ENCODE measurements around the gene ETFA.
"Not testable (repeated sequence)": the region's sequence is repeated elsewhere in the genome, so short reads cannot be mapped to it uniquely, and the experiment has no call there.

ETFA gene

GRCh38 chr15:76298986-76299385, 12.3 kb downstream of the ETFA start:
- no peak overlapping the region for H3K4me2 ChIP-seq
- no peaks in the 10 kb centered on the region for H3K27me3 ChIP-seq (ENCODE audit: insufficient read depth, low read depth)
- H3K36me3 ChIP-seq (ENCODE audit: insufficient read depth): no peaks in the 10 kb centered on the region
- no peak overlapping the region for H3K4me3 ChIP-seq (IDR thresholded peaks at IDR 0.05; ENCODE audit: insufficient read depth, low read depth, low read length)
- peaks cover 84% of the 10 kb centered on the region for H3K79me2 ChIP-seq (ENCODE audit: insufficient read depth, low read depth)
- H4K20me1 ChIP-seq (ENCODE audit: insufficient read depth): peaks cover 17% of the 10 kb centered on the region
- H3K9ac ChIP-seq: no peak overlapping the region
- no peak overlapping the region for H2AFZ ChIP-seq (ENCODE audit: low read depth)
- peaks cover 29% of the 10 kb centered on the region for H3K4me1 ChIP-seq (ENCODE audit: low read depth, poor library complexity, severe bottlenecking)
- no peak overlapping the region for H3K27ac ChIP-seq
- TF ChIP-seq, protein P1, sequence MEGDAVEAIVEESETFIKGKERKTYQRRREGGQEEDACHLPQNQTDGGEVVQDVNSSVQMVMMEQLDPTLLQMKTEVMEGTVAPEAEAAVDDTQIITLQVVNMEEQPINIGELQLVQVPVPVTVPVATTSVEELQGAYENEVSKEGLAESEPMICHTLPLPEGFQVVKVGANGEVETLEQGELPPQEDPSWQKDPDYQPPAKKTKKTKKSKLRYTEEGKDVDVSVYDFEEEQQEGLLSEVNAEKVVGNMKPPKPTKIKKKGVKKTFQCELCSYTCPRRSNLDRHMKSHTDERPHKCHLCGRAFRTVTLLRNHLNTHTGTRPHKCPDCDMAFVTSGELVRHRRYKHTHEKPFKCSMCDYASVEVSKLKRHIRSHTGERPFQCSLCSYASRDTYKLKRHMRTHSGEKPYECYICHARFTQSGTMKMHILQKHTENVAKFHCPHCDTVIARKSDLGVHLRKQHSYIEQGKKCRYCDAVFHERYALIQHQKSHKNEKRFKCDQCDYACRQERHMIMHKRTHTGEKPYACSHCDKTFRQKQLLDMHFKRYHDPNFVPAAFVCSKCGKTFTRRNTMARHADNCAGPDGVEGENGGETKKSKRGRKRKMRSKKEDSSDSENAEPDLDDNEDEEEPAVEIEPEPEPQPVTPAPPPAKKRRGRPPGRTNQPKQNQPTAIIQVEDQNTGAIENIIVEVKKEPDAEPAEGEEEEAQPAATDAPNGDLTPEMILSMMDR (conservative IDR thresholded peaks at IDR 0.05; ENCODE audit: low read depth, low read length): no peak

DNA sequence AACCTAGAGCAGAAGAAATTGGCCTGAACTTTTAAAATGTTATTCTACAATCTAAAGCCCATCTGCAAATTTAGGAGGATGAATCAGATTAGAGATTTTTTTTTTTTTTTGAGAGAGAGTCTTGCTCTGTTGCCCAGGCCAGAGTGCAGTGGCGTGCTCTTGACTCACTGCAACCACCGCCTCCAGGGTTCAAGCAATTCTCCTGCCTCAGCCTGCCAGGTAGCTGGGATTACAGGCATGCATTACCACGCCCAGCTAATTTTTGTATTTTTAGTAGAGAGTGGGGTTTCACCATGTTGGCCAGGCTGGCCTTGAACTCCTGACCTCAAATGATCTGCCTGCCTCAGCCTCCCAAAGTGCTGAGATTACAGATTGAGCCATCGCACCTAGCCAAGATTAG, 13.3 kb downstream of the ETFA start:
- H2AFZ ChIP-seq (ENCODE audit: low read depth); H3K4me2 ChIP-seq; H3K27me3 ChIP-seq (ENCODE audit: insufficient read depth, low read depth); H3K36me3 ChIP-seq (ENCODE audit: insufficient read depth); H3K27ac ChIP-seq; H3K9ac ChIP-seq; H3K4me3 ChIP-seq (IDR thresholded peaks at IDR 0.05; ENCODE audit: insufficient read depth, low read depth, low read length): not testable (repeated sequence)
- Histone ChIP-seq H3K79me2 (ENCODE audit: insufficient read depth, low read depth) (peaks cover 73% of the 10 kb centered on the region), H4K20me1 (ENCODE audit: insufficient read depth) (peaks cover 17% of the 10 kb centered on the region), H3K4me1 (ENCODE audit: low read depth, poor library complexity, severe bottlenecking) (peaks cover 29% of the 10 kb centered on the region)

DNA sequence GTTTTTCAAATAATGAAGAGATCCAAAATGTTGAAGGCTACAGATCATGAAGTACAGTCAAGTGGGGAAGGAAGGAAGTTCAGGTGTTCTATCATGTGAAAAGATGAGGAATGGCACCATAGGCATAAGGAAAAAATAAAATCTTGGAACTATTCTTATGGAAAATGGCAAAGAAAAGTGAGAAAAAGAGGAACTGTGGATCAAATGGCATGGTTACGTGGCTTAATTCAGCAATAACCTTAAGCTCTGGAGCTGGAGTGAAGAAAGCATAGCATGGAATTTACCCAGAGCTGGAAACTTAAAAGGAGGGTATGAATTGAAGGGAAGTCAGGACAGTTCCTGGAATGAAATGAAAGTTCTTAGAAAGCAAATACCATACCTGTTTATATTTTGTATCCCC, 14.4 kb downstream of the ETFA start:
- no peak overlapping the region for H3K4me3 ChIP-seq (IDR thresholded peaks at IDR 0.05; ENCODE audit: insufficient read depth, low read depth, low read length)
- TF ChIP-seq, protein P1 (conservative IDR thresholded peaks at IDR 0.05; ENCODE audit: low read depth, low read length): no peak
- H3K36me3 ChIP-seq (ENCODE audit: insufficient read depth): no peaks in the 10 kb centered on the region
- no peak overlapping the region for H2AFZ ChIP-seq (ENCODE audit: low read depth)
- no peak overlapping the region for H3K4me2 ChIP-seq
- peaks cover 65% of the 10 kb centered on the region; the same call in 1 of the 2 replicates for H3K79me2 ChIP-seq (ENCODE audit: insufficient read depth, low read depth)
- H3K27me3 ChIP-seq (ENCODE audit: insufficient read depth, low read depth): no peaks in the 10 kb centered on the region
- H4K20me1 ChIP-seq (ENCODE audit: insufficient read depth): peaks cover 17% of the 10 kb centered on the region
- H3K4me1 ChIP-seq (ENCODE audit: low read depth, poor library complexity, severe bottlenecking): peaks cover 24% of the 10 kb centered on the region
- H3K27ac ChIP-seq: no peak overlapping the region
- no peak overlapping the region for H3K9ac ChIP-seq

DNA sequence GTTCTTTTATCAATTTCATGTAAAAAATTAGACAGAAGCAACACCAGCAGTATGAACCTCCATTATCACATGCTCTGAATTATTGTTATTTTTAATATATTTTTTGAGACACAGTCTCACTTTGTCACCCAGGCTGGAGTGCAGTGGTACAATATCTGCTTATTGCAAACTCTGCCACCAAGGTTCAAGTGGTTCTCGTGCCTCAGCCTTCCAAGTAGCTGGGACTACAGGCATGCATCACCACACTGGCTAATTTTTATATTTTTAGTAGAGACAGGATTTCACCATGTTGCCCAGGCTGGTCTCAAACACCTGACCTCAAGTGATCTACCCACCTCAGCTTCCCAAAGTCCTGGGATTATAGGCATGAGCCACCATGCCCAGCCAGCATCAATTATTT, 16.8 kb downstream of the ETFA start:
- H3K4me1 ChIP-seq (ENCODE audit: low read depth, poor library complexity, severe bottlenecking); H3K27me3 ChIP-seq (ENCODE audit: insufficient read depth, low read depth); H4K20me1 ChIP-seq (ENCODE audit: insufficient read depth); H3K27ac ChIP-seq; H3K9ac ChIP-seq; H2AFZ ChIP-seq (ENCODE audit: low read depth); H3K4me3 ChIP-seq (IDR thresholded peaks at IDR 0.05; ENCODE audit: insufficient read depth, low read depth, low read length); H3K4me2 ChIP-seq; H3K36me3 ChIP-seq (ENCODE audit: insufficient read depth): not testable (repeated sequence)
- H3K79me2 ChIP-seq (ENCODE audit: insufficient read depth, low read depth): peaks cover 48% of the 10 kb centered on the region; the same call in 1 of the 2 replicates

DNA sequence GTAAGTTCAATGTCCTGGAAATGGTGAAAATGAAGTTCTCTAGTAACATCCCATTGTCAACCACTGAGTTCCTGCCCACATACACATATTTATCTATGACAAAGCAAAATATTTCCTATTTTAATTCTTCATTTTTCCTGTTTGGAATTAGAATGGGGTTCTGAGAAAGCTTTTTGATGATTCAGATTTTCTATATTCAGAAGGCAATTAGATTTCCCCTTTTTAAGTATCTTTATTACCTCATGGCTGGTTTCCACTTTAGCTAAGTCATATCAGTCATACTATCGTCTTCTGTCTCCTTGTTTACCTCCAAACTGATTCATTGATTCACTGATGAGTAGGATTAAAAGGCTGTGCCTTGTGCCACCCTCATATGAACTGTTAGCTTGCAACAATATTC, 17.9 kb downstream of the ETFA start:
- Histone ChIP-seq H3K4me2 (no peak overlapping the region), H3K79me2 (ENCODE audit: insufficient read depth, low read depth) (peaks cover 37% of the 10 kb centered on the region; the same call in 1 of the 2 replicates), H3K27me3 (ENCODE audit: insufficient read depth, low read depth) (no peaks in the 10 kb centered on the region), H4K20me1 (ENCODE audit: insufficient read depth) (no peaks in the 10 kb centered on the region), H3K4me1 (ENCODE audit: low read depth, poor library complexity, severe bottlenecking) (no peaks in the 10 kb centered on the region), H2AFZ (ENCODE audit: low read depth) (no peak overlapping the region), H3K27ac (no peak overlapping the region), H3K4me3 (IDR thresholded peaks at IDR 0.05; ENCODE audit: insufficient read depth, low read depth, low read length) (no peak overlapping the region), H3K9ac (no peak overlapping the region), H3K36me3 (ENCODE audit: insufficient read depth) (peaks cover 5% of the 10 kb centered on the region; the same call in 1 of the 2 replicates)
- TF ChIP-seq, protein P1 (conservative IDR thresholded peaks at IDR 0.05; ENCODE audit: low read depth, low read length): no peak

Data from KMS-11 (cell line).